Ishikawa (cell line): Measurements from ENCODE around the gene STX1B.

ENCODE experiments used
- CEBPB ChIP-seq: IDR thresholded peaks from 2 replicates; pipeline ENCODE4 v1.6.1; 2012
- CREB1 ChIP-seq: IDR thresholded peaks from 2 replicates; pipeline ENCODE4 v1.6.1; 2012; ENCODE audit warnings: low read depth
- EP300 ChIP-seq: IDR thresholded peaks from 2 replicates; pipeline ENCODE4 v1.6.1; 2012; ENCODE audit warnings: borderline replicate concordance
- FOXM1 ChIP-seq: IDR thresholded peaks from 2 replicates; pipeline ENCODE4 v1.6.1; 2012; ENCODE audit warnings: low read depth, borderline replicate concordance
- MAX ChIP-seq: IDR thresholded peaks from 2 replicates; pipeline ENCODE4 v1.6.1; 2012
- NFIC ChIP-seq: IDR thresholded peaks from 2 replicates; pipeline ENCODE4 v1.6.1; 2012
- RAD21 ChIP-seq: IDR thresholded peaks from 2 replicates; pipeline ENCODE4 v1.6.1; 2012; ENCODE audit warnings: low read depth
- REST ChIP-seq: IDR thresholded peaks from 2 replicates; pipeline ENCODE4 v1.6.1; 2012; ENCODE audit warnings: low read depth, mild to moderate bottlenecking
- TAF1 ChIP-seq: IDR thresholded peaks from 2 replicates; pipeline ENCODE4 v1.6.1; 2012; ENCODE audit warnings: low read depth, mild to moderate bottlenecking
- TEAD4 ChIP-seq: IDR thresholded peaks from 2 replicates; pipeline ENCODE4 v1.6.1; 2012
- USF1 ChIP-seq: IDR thresholded peaks from 2 replicates; pipeline ENCODE4 v1.6.1; 2012
- YY1 ChIP-seq: IDR thresholded peaks from 2 replicates; pipeline ENCODE4 v1.6.1; 2012; ENCODE audit warnings: low read depth
- ZBTB7A ChIP-seq: IDR thresholded peaks from 2 replicates; pipeline ENCODE4 v1.6.1; 2012; ENCODE audit warnings: low read depth

- no peak for TF ChIP-seq YY1
- TF ChIP-seq REST: no peak
- TF ChIP-seq MAX: no peak
- no peak for TF ChIP-seq TAF1
- no peak for TF ChIP-seq USF1
- no peak for TF ChIP-seq CREB1
- TF ChIP-seq CEBPB: no peak
- TF ChIP-seq TEAD4: no peak
- no peak for TF ChIP-seq EP300
- TF ChIP-seq NFIC: no peak
- no peak for TF ChIP-seq RAD21
- TF ChIP-seq FOXM1: no peak
- no peak for TF ChIP-seq ZBTB7A
Measured at GRCh38 chr16:30951193-30951592, 59.2 kb downstream of the STX1B start.
